Activated CD8-positive, alpha-beta T cell treated with anti-CD3 and anti-CD28 coated beads, Interleukin-2, amount 10 ng/mL, durations not matched to agents 7 days and 5 days (primary cell): ENCODE results near the gene ARID5B. TPM values are rescaled to one million over a fixed set of nuclear protein-coding genes. Genes with fewer than 3 reads are reported as not detected.

Source experiments
- ATAC-seq: fragments of 150-1000 bp; cut with Tn5 transposase; one replicate; pipeline ENCODE4 v1.10.0; 2021; ENCODE audit warnings: moderate library complexity
- CTCF ChIA-PET: fragments of 350-600 bp; sonication (Branson Sonifier 250); formaldehyde crosslinking; loops from one replicate; lab custom pipeline; 2021; ENCODE audit warnings: antibody characterized with exemption; lab: Charles Lee
- POLR2A ChIA-PET: fragments of 350-600 bp; sonication (Branson Sonifier 250); formaldehyde crosslinking; loops from one replicate; lab custom pipeline; 2021; ENCODE audit warnings: antibody characterized with exemption; lab: Charles Lee
- DNase-seq: peaks from one replicate; pipeline ENCODE4 v3.0.0-alpha.2; 2020
- H3K27ac Mint-ChIP-seq: one replicate; pipeline ENCODE4 v1.8.0; 2021; ENCODE audit warnings: mild to moderate bottlenecking, mixed read lengths
- H3K27me3 Mint-ChIP-seq: one replicate; pipeline ENCODE4 v1.8.0; 2021; ENCODE audit warnings: low read depth, mixed read lengths
- H3K36me3 Mint-ChIP-seq: one replicate; pipeline ENCODE4 v1.8.0; 2021; ENCODE audit warnings: low read depth, mixed read lengths
- H3K4me1 Mint-ChIP-seq: one replicate; pipeline ENCODE4 v1.8.0; 2021; ENCODE audit warnings: low read depth, mixed read lengths
- H3K4me3 Mint-ChIP-seq: one replicate; pipeline ENCODE4 v1.8.0; 2021; ENCODE audit warnings: mild to moderate bottlenecking, mixed read lengths
- H3K9me3 Mint-ChIP-seq: one replicate; pipeline ENCODE4 v1.8.0; 2022; ENCODE audit warnings: mixed read lengths; ENCODE audit not compliant: insufficient read depth
- total RNA-seq, 2 experiments: library from RNA; stranded (reverse); gene quantifications; one replicate each; pipeline ENCODE4 v1.2.3, GENCODE V29; 2021

Gene ARID5B
- total RNA-seq, 2 experiments from 2014 or later, result 18.0 to 21.6 TPM

DNA sequence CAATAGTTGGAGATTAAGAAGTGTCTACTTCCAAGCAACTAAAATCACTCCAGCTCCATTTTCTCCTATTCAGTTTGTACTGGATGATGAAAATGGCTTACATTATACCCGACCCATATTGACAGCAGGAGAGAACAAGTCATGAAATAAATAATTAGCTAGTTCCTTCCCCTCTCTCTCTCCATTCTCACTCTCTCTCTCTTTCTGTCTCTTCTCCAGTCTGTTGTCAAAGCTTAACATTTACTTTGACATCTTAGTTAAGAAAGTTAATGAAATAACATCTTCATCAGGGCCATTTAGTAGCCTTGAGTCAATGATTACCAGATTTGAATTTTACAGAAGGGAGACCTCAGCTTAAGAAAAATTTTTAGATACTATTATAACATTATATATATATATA, 138.5 kb downstream of the ARID5B start:
- Mint-ChIP-seq H3K9me3 (no peaks in the 10 kb centered on the region), H3K36me3 (peaks cover 44% of the 10 kb centered on the region), H3K4me1 (peaks cover 73% of the 10 kb centered on the region), H3K27ac (peak overlapping the region; percentile 23), H3K27me3 (no peaks in the 10 kb centered on the region), H3K4me3 (no peak overlapping the region)
- no peak for ATAC-seq
- CTCF ChIA-PET, result interaction anchor here (0.7 to 11.3 kb wide), 22 partner anchors 9 to 228 kb away, joined by 3 to 253 read pairs (median 12); partner anchors contain the start of genes ARID5B and RTKN2
- DNase-seq, result no peak
- POLR2A ChIA-PET, result interaction anchor here (0.9 to 5.9 kb wide), 3 partner anchors 10 to 139 kb away, joined by 3 to 41 read pairs (median 29); partner anchors contain the start of gene ARID5B

DNA sequence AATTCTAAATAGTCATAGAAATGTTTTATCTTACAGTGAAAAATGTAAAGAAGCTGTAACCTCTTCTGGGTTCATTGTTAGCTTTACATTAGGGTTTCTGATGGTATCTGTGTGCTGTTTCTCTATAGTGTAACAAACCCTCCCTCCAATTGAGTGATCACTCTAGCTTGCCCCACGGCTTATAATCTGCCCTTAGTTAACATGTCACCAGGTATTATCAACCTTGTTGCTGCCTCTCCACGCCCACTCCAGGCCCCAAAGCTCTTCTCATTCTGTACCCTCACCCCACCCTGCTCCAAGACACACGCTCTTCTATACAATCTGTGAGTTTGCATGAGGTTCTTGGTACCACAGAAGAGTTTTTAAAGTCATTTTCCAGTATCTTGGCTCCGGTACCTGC, 139.4 kb downstream of the ARID5B start:
- ChIA-PET POLR2A (interaction anchor here (1.8 to 5.9 kb wide), 3 partner anchors 9 to 139 kb away, joined by 6 to 41 read pairs (median 29); partner anchors contain the start of gene ARID5B), CTCF (interaction anchor here (0.7 to 11.3 kb wide), 11 partner anchors 8 to 810 kb away, joined by 3 to 253 read pairs (median 30); partner anchors contain the start of gene ARID5B)
- H3K4me1 Mint-ChIP-seq, result peaks cover 82% of the 10 kb centered on the region
- H3K9me3 Mint-ChIP-seq, result no peaks in the 10 kb centered on the region
- H3K27ac Mint-ChIP-seq, result peak overlapping the region; percentile 40
- H3K27me3 Mint-ChIP-seq, result no peaks in the 10 kb centered on the region
- no peak overlapping the region for H3K4me3 Mint-ChIP-seq
- H3K36me3 Mint-ChIP-seq, result peaks cover 50% of the 10 kb centered on the region
- no peak for DNase-seq
- ATAC-seq, result no peak

DNA sequence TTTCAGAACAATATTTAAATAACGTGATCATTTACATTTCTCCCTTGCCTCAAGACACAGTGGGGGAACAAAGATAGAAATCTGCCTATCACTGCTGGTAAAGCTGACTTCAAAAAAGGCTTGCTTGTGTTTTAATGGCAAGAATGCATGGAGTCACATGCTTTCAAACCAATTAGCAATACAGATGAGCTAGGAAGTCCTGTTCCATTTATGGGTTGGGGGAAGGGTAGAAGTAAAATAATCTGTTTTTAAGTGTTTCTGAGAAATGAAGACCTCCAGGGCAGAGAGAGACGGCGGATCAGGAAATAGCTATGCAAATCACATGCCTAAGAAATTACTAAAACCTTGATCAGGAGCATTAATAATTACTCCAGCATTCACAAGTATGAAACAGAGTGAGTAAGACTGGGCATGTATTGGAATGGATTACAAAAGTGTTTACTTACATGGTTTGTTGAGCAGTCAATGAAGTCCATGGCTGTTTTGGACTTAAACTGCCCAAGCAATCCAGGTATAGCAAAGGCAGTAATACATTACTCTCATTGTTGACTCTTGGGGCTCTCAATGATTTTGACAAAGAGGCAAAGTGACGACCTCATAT, 142.0 kb downstream of the ARID5B start:
- Mint-ChIP-seq H3K9me3 (no peaks in the 10 kb centered on the region), H3K4me3 (peak overlapping the region; percentile 4), H3K27me3 (no peaks in the 10 kb centered on the region), H3K4me1 (peaks cover 93% of the 10 kb centered on the region), H3K36me3 (peaks cover 51% of the 10 kb centered on the region), H3K27ac (peak overlapping the region; percentile 69)
- DNase-seq (no peak), ATAC-seq (no peak)
- CTCF ChIA-PET, result interaction anchor here (1.2 to 11.3 kb wide), 7 partner anchors 21 to 199 kb away, joined by 3 to 253 read pairs (median 4); no protein-coding TSS in a partner anchor
- POLR2A ChIA-PET, result interaction anchor here (1.5 to 2.4 kb wide), 5 partner anchors 19 to 143 kb away, joined by 3 to 8 read pairs (median 5); no protein-coding TSS in a partner anchor

DNA sequence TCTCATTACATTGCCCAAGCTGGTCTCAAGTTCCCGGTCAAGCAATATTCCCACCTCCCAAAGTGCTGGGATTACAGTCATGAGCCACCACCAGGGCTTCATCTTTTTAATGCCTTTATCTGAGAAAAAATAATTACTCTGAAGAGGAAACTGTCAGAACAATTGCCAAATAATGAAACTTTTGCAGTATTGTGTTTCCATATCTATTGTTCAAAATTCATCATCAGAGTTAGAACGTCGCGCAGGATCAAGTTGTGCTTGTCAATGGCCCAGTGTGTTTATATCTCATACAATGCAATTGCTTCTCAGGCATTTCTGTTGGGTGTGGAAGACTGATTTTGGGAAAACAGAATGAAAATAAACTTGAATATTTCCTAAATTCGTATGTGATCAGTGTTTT, 143.1 kb downstream of the ARID5B start:
- POLR2A ChIA-PET, result interaction anchor here (1.6 to 2.4 kb wide), 3 partner anchors 18 to 142 kb away, joined by 3 to 8 read pairs (median 5); no protein-coding TSS in a partner anchor

DNA sequence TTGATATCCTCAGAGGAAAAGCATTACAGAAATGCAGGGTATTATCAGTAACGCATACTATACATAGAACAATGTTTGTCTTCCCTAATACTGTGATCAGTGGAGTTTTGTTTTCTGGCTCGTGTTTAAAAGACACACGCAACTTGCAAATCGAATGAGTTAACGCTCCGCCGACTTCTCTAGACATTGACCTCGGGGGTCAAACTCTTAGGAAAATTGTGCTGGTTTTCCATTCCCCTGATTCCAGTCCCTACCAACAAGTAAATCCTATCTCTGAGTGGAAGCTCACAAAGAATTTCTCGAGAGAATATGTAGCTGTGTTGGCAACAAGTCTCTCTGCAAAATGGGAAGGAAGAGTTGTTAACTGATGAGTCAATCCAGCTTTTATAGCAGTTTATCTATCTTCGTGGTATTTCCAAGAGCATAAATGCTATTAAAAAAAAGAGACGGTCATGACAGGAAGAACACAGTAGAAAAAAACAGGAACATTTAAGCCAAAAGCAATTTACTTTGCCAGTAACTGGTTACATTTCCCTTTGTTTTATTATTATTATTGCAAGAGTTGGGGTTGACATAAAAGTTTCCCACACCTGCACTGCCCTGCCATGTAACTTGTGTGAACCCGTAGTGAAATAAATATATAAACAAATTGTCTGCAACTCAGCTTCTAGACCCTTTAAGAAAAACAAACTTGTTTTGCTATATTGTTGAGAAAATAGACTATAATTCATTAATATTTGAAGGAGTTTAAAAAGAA, 144.4 kb downstream of the ARID5B start:
- peaks cover 51% of the 10 kb centered on the region for H3K36me3 Mint-ChIP-seq
- CTCF ChIA-PET, result interaction anchor here (0.8 to 6.2 kb wide), 13 partner anchors 8 to 203 kb away, joined by 3 to 83 read pairs (median 4); no protein-coding TSS in a partner anchor
- POLR2A ChIA-PET, result interaction anchor here (0.6 to 6.2 kb wide), 15 partner anchors 8 to 1223 kb away, joined by 3 to 117 read pairs (median 3); partner anchors contain the start of gene ARID5B
- ATAC-seq (no peak), DNase-seq (no peak)
- no peaks in the 10 kb centered on the region for H3K9me3 Mint-ChIP-seq
- no peaks in the 10 kb centered on the region for H3K27me3 Mint-ChIP-seq
- peak overlapping the region; percentile 95 for H3K27ac Mint-ChIP-seq
- H3K4me3 Mint-ChIP-seq, result peak overlapping the region; percentile 77
- peaks cover 97% of the 10 kb centered on the region for H3K4me1 Mint-ChIP-seq

More for the DNA sequence above, 143.1 kb downstream of the ARID5B start:
- H3K27me3 Mint-ChIP-seq, result no peaks in the 10 kb centered on the region
- ATAC-seq, result no peak
- no peak for DNase-seq
- CTCF ChIA-PET, result interaction anchor here (2.3 to 11.3 kb wide), 2 partner anchors 10 to 198 kb away, joined by 8 to 253 read pairs; no protein-coding TSS in a partner anchor
- peaks cover 93% of the 10 kb centered on the region for H3K4me1 Mint-ChIP-seq
- H3K36me3 Mint-ChIP-seq, result peaks cover 50% of the 10 kb centered on the region
- peak overlapping the region; percentile 78 for H3K27ac Mint-ChIP-seq
- no peaks in the 10 kb centered on the region for H3K9me3 Mint-ChIP-seq
- H3K4me3 Mint-ChIP-seq, result no peak overlapping the region

DNA sequence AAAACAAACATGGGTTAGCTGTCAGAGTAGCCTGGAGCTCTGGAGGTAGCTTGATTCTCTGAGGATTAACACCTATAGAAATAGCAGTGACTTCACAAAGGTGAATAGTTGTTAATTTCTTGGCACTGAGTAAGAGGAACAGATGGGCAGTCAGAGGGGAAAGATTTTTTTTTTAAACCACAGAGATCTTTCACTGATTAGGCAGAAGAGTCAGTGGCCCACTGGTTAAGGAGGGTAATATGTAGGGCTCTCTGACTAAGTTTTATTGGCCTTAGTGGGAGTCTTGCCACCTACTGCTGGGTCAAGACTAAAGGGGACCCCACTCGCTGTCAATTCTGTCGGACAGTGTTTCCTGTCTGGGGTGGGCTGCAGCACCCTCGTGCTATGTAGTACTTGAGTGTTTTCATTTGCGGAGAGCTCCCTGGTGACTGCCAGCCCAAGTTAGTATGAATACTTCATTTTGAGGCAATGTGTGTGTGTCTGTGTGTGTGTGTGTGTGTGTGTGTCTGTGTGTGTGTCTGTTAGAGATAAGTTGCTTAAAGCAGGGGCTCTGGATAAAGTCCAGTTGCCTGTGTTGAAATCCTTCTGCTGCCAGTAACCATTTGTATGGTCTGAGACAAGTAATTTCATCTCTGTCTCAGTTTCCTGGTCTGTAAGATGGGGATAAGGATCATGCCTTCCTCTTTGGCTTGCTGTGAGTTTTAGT, 145.2 kb downstream of the ARID5B start:
- peaks cover 95% of the 10 kb centered on the region for H3K4me1 Mint-ChIP-seq
- DNase-seq (peak; percentile 42), ATAC-seq (peak; percentile 52)
- ChIA-PET CTCF (interaction anchor here (0.8 to 6.2 kb wide), 14 partner anchors 8 to 202 kb away, joined by 3 to 83 read pairs (median 4); no protein-coding TSS in a partner anchor), POLR2A (interaction anchor here (0.6 to 6.2 kb wide), 20 partner anchors 7 to 1222 kb away, joined by 3 to 117 read pairs (median 3); partner anchors contain the start of gene ARID5B)
- no peaks in the 10 kb centered on the region for H3K27me3 Mint-ChIP-seq
- no peaks in the 10 kb centered on the region for H3K9me3 Mint-ChIP-seq
- peak overlapping the region; percentile 77 for H3K4me3 Mint-ChIP-seq
- H3K27ac Mint-ChIP-seq, result peak overlapping the region; percentile 95
- peaks cover 51% of the 10 kb centered on the region for H3K36me3 Mint-ChIP-seq

DNA sequence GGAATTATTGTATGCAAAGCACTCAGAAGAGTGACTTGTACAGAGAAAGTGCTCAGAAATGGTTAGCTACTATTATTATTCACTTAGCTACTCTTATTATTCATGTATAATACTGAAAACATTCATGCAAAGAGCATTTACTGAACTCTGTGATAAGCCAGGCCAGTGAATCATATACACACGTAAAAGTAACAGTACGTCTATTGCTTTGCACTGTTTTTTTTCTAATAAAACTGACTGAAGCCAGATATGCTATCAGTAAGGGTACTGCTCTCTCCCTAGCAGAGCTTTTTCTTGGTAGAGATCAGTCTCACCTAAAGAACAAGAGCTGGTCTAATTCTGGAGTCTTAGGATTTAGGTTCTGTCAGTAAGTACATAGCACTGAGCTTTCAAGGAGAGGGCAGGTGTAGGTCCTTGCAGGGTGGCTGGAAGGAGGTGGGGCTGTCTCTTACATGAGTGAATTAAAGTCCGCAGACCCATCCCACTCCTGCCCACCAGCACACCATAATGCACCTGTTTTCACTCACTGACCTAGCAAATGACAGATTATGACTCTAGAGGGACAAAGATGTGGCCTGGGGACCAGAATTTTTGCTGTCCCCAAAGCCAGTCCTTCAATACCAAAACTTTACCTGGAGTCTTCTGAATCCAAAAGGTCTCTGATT, 145.9 kb downstream of the ARID5B start:
- H3K27ac Mint-ChIP-seq, result peak overlapping the region; percentile 95
- peak overlapping the region; percentile 77 for H3K4me3 Mint-ChIP-seq
- no peaks in the 10 kb centered on the region for H3K27me3 Mint-ChIP-seq
- ChIA-PET POLR2A (interaction anchor here (0.6 to 6.2 kb wide), 15 partner anchors 9 to 1222 kb away, joined by 3 to 117 read pairs (median 4); partner anchors contain the start of gene ARID5B), CTCF (interaction anchor here (0.8 to 6.2 kb wide), 6 partner anchors 9 to 197 kb away, joined by 3 to 83 read pairs (median 5); no protein-coding TSS in a partner anchor)
- H3K36me3 Mint-ChIP-seq, result peaks cover 52% of the 10 kb centered on the region
- H3K4me1 Mint-ChIP-seq, result peaks cover 96% of the 10 kb centered on the region
- DNase-seq, result no peak
- ATAC-seq, result no peak
- H3K9me3 Mint-ChIP-seq, result no peaks in the 10 kb centered on the region

DNA sequence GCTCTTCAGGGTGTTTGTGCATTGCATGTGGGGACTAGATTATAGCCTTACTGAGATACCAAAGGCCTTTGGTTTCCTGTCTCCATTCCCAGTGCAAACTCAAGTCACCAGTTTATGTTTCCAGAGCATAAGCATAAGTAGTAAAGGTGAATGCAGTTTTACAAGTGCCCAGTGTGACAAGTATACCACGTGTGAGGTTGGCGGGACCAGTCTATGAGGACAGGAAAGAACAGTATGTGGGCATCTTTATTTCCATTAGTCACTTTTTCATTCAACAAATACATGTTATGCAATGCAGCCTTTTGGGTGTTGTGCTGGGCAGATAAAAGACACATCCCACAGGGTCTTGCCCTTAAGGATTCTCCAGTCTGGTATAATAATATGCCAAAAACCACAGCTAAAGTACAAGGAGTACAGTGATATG, 146.5 kb downstream of the ARID5B start:
- POLR2A ChIA-PET, result interaction anchor here (0.7 to 6.2 kb wide), 9 partner anchors 10 to 1221 kb away, joined by 3 to 117 read pairs (median 19); partner anchors contain the start of gene ARID5B
- H3K4me1 Mint-ChIP-seq, result peaks cover 99% of the 10 kb centered on the region
- DNase-seq (peak; percentile 59), ATAC-seq (peak; percentile 52)
- no peaks in the 10 kb centered on the region for H3K9me3 Mint-ChIP-seq
- peak overlapping the region; percentile 77 for H3K4me3 Mint-ChIP-seq
- CTCF ChIA-PET, result interaction anchor here (0.8 to 6.2 kb wide), 6 partner anchors 10 to 197 kb away, joined by 3 to 83 read pairs (median 14); no protein-coding TSS in a partner anchor
- peak overlapping the region; percentile 95 for H3K27ac Mint-ChIP-seq
- peaks cover 55% of the 10 kb centered on the region for H3K36me3 Mint-ChIP-seq
- no peaks in the 10 kb centered on the region for H3K27me3 Mint-ChIP-seq

DNA sequence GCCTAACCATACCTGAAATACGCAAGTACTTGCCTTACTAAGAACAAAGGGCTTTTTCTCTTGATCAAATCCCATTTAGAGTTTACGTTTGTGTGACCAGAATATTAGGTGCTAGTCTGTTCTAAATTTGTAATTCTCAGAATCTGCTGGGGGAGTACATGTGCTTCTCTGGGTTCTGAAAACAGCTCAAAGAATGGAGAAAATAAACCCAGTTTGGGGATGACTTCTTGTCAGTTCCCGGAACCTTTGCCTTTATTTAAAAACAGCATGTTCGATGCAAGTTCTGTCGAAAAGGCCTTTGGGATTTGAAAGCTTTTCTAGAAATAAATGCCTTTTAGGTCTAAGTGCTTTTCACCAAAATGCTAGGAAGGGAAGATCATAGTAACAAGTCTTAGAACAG, 147.0 kb downstream of the ARID5B start:
- CTCF ChIA-PET, result interaction anchor here (0.8 to 6.2 kb wide), 7 partner anchors 10 to 197 kb away, joined by 3 to 83 read pairs (median 4); no protein-coding TSS in a partner anchor
- POLR2A ChIA-PET, result interaction anchor here (0.7 to 6.2 kb wide), 9 partner anchors 10 to 1220 kb away, joined by 3 to 117 read pairs (median 19); partner anchors contain the start of gene ARID5B
- Mint-ChIP-seq H3K4me3 (peak overlapping the region; percentile 77), H3K4me1 (peaks cover 99% of the 10 kb centered on the region), H3K9me3 (no peaks in the 10 kb centered on the region), H3K27ac (peak overlapping the region; percentile 95), H3K27me3 (no peaks in the 10 kb centered on the region), H3K36me3 (peaks cover 55% of the 10 kb centered on the region)
- DNase-seq (no peak), ATAC-seq (peak; percentile 6)
